NCI-H2171 treated with DMSO at 0.1 percent for 48 hours (cell line): ENCODE measurements around the gene CREB5.

Source experiments
- DNase-seq: peaks from one replicate; lab custom pipeline; 2025; lab: John Stamatoyannopoulos, UW

CREB5 gene

DNA sequence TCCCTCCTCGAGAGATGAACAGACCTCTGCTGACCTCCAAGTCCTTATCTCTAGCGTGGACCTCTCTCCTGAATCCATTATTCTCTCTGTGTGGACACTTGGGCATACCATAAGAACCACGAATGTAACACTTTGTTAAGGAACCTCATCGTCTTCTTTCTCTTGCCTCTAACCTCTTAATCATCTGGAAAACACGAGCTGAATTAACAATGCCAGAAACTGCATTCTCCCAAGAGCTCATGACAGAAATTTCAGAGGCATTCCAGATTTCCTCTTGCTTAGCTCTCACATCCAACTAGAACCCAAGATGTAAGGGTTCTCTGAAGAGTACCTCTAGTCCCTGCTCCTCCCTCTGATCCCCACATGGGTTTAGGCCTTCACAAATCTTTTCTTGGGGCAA, 444.3 kb downstream of the CREB5 start:
- DNase-seq = no peak

GRCh38 chr7:28858206-28858605, 445.9 kb downstream of the CREB5 start:
- no peak for DNase-seq

DNA sequence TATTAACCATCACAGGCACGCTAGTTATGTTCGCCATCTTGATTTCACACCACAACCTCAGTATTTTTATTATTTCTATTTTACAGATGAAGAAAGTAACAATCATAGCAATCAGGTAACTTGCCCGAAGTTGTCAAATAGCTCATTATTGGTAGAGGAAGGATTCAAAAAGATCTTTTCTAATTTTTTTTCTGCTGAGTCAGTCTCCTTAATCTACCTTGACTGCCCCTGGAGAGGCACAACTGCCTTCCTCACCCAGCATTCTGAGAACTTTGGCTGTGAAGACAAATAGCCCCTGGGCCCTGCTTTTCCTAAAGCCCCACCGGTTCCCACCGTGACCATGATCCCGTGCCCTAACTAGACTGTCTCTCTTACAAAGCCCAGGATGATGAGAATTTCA, 446.6 kb downstream of the CREB5 start:
- no peak for DNase-seq

GRCh38 chr7:28861825-28862224, 449.5 kb downstream of the CREB5 start:
- no peak for DNase-seq

GRCh38 chr7:28862595-28863272, 450.4 kb downstream of the CREB5 start:
- no peak for DNase-seq

DNA sequence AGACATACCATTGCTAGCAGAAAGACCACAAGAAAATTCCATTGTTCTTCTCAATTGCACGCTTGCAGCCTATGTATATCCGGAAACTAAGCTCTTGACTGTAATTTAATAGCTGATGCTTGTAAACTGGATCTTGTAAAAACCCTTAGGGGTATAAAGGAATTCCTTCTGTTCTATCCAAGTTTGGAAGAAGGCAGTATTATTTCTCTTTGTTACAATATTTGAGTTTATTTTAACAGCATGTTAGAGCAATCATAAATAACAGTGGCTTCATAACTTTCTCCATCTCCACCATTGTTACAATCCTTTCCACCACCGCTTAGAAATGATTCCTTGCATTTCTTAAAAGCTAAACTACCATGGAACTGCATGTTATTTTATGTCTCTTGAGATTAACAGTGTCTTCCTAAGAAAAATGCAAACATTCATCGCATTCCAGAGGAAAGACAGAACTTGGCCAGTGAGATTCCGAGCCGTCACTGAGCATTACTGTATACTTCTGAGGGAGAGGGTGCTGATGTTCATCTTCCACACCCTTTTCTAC, 453.4 kb downstream of the CREB5 start:
- DNase-seq = no peak

- DNase-seq = no peak
Measured at GRCh38 chr7:28868712-28869111, 456.4 kb downstream of the CREB5 start.

GRCh38 chr7:28871077-28871476, 458.8 kb downstream of the CREB5 start:
- no peak for DNase-seq

DNA sequence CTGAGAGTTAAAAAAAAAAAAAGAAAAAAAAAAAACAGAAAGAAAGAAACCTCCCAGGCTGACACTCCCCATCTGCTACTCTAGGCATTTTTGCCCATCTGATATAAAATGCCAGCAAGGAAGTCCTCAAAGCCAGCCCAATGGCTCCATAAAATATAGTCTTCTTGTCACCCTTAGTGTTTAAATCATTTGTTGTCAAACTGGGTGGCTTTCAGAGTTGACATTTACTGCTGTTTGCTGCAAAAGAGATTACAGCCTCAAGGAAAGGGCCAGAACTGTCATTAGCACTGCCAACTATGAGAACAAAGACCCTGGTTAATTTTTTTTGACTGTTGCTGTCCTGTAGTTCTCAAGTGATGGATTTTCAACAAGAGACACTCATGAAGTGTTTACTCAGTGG, 459.3 kb downstream of the CREB5 start:
- peak; percentile 72 for DNase-seq

DNA sequence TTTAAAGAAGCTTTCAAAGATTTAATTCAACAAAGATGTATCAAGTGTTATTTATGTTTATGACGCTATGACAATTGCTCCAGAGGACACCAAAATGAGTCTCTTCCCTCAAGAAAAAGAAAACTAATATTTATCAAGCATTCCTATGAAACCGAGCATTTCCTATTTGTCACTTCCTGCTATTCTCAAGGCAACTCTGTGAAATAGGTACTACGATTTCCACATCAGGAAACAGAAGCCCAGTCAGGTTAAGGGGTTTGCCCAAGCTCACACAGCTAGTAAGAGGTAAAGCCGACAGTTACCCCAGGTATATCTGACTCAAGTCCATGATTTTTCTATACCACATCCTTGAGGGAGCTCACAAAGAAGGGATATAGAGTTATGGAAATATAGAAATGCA, 459.9 kb downstream of the CREB5 start:
- DNase-seq = no peak

GRCh38 chr7:28873365-28873764, 461.0 kb downstream of the CREB5 start:
- no peak for DNase-seq

GRCh38 chr7:28874001-28874400, 461.7 kb downstream of the CREB5 start:
- DNase-seq = no peak
